Panc1 (cell line): ENCODE data around the gene ZNF350.

Experiments used
- CTCF ChIP-seq: fragments of 450-650 bp; IDR thresholded peaks from 2 replicates; pipeline ENCODE4 v1.5.1; 2017; ENCODE audit warnings: mild to moderate bottlenecking
- POLR2AphosphoS5 ChIP-seq: IDR thresholded peaks from 2 replicates; pipeline ENCODE4 v1.6.1; 2012; ENCODE audit warnings: mild to moderate bottlenecking, low read depth, low read length, moderate library complexity
- REST ChIP-seq, 2 experiments: IDR thresholded peaks; 2 replicates each; pipeline ENCODE4 v1.6.1; 2011 to 2012; ENCODE audit warnings: low read depth in 2 of 2, control low read depth in 1 of 2, low read length in 1 of 2, mild to moderate bottlenecking in 1 of 2, moderate library complexity in 1 of 2; ENCODE audit not compliant: insufficient read depth in 1 of 2

GRCh38 chr19:51959791-51960190 is 26.8 kb downstream of the ZNF350 start:
- TF ChIP-seq CTCF: no peak
- no peak for TF ChIP-seq POLR2AphosphoS5
- no peak for TF ChIP-seq REST (IDR thresholded peaks at IDR 0.05; ENCODE audit: insufficient read depth in 1 of 2, low read depth in 2 of 2, low read length in 1 of 2)
